HepG2 (cell line): Measurements from ENCODE around the gene CATSPERE. TPM values are rescaled to one million over a fixed set of nuclear protein-coding genes. Genes with fewer than 3 reads are reported as not detected.

Experiments used
- NCOR1 ChIP-seq: fragments of 200-600 bp; sonication (generic); IDR thresholded peaks from 2 replicates; pipeline ENCODE4 v1.7.0; 2017; ENCODE audit warnings: antibody characterized with exemption, low read length, borderline replicate concordance
- SRSF9 ChIP-seq: fragments of 200-400 bp; formaldehyde crosslinking; IDR thresholded peaks from 2 replicates; pipeline ENCODE4 v1.6.1; 2018; ENCODE audit warnings: borderline replicate concordance, mild to moderate bottlenecking, low read depth, low read length; ENCODE audit not compliant: insufficient read depth, poor library complexity, severe bottlenecking
- ZNF253 ChIP-seq: sonication (generic); formaldehyde crosslinking; IDR thresholded peaks from 2 replicates; pipeline ENCODE4 v1.8.0; 2022; ENCODE audit warnings: mild to moderate bottlenecking, missing genetic modification reagents, borderline replicate concordance
- ZNF550 ChIP-seq: sonication (generic); formaldehyde crosslinking; IDR thresholded peaks from 2 replicates; pipeline ENCODE4 v1.4.0; 2020; ENCODE audit warnings: mild to moderate bottlenecking, missing genetic modification reagents, borderline replicate concordance
- polyA plus RNA-seq, 8 experiments: library from polyadenylated mRNA; depleted of rRNA in 3 of 8; stranded (reverse) in 7 of 8; unstranded in 1 of 8; fragments of >200 nt; fragmentation: Illumina TruSeq in 4 of 8; extraction: Trizol in 4 of 8; gene quantifications; 2 replicates each; pipeline versions ENCODE4 v1.2.1 to v1.2.3, GENCODE V29; 2011 to 2016; ENCODE audit warnings: low read depth in 4 of 8, missing spikeins in 1 of 8, mixed read lengths in 1 of 8; ENCODE audit not compliant: insufficient read depth in 1 of 8
- total RNA-seq, 5 experiments: library from RNA; depleted of rRNA; stranded (reverse); fragments of >200 nt; fragmentation: Illumina TruSeq; extraction: Trizol; gene quantifications; 2 replicates each; pipeline ENCODE4 v1.2.3, GENCODE V29; 2016; ENCODE audit warnings: low read depth in 1 of 5
- TF ChIP-seq, protein P1 (sequence below): sonication (generic); formaldehyde crosslinking; IDR thresholded peaks from 2 replicates; pipeline ENCODE4 v1.4.0; 2020; ENCODE audit warnings: missing genetic modification reagents
- TF ChIP-seq, protein P2 (sequence below): IDR thresholded peaks from 2 replicates; pipeline ENCODE4 v1.6.1; 2018; ENCODE audit warnings: missing genetic modification reagents
- TF ChIP-seq, protein P3 (sequence below): sonication (generic); formaldehyde crosslinking; IDR thresholded peaks from 2 replicates; pipeline ENCODE4 v1.4.0; 2020; ENCODE audit warnings: mild to moderate bottlenecking, missing genetic modification reagents
- TF ChIP-seq, protein P4 (sequence below): sonication (generic); formaldehyde crosslinking; IDR thresholded peaks from 2 replicates; pipeline ENCODE4 v1.5.0; 2020; ENCODE audit warnings: missing genetic modification reagents
- TF ChIP-seq, protein P5 (sequence below): sonication (generic); formaldehyde crosslinking; IDR thresholded peaks from 2 replicates; pipeline ENCODE4 v1.8.1; 2023; ENCODE audit warnings: missing genetic modification reagents, inconsistent platforms, borderline replicate concordance
- TF ChIP-seq, protein P6 (sequence below): sonication (generic); formaldehyde crosslinking; IDR thresholded peaks from 2 replicates; pipeline ENCODE4 v1.8.1; 2022; ENCODE audit warnings: mild to moderate bottlenecking, missing genetic modification reagents
- TF ChIP-seq, protein P7 (sequence below): sonication (generic); formaldehyde crosslinking; IDR thresholded peaks from 2 replicates; pipeline ENCODE4; 2020; ENCODE audit warnings: missing genetic modification reagents, mild to moderate bottlenecking, borderline replicate concordance
- TF ChIP-seq, protein P8 (sequence below): sonication (generic); formaldehyde crosslinking; IDR thresholded peaks from 2 replicates; pipeline ENCODE4 v1.4.0; 2020; ENCODE audit warnings: mild to moderate bottlenecking, missing genetic modification reagents

Gene CATSPERE
- total and polyA plus RNA-seq, 2 of the 13 experiments (the other 11 are each of a cell fraction or from before 2014, with no cell fraction given): 0.34 to 0.51 TPM

DNA sequence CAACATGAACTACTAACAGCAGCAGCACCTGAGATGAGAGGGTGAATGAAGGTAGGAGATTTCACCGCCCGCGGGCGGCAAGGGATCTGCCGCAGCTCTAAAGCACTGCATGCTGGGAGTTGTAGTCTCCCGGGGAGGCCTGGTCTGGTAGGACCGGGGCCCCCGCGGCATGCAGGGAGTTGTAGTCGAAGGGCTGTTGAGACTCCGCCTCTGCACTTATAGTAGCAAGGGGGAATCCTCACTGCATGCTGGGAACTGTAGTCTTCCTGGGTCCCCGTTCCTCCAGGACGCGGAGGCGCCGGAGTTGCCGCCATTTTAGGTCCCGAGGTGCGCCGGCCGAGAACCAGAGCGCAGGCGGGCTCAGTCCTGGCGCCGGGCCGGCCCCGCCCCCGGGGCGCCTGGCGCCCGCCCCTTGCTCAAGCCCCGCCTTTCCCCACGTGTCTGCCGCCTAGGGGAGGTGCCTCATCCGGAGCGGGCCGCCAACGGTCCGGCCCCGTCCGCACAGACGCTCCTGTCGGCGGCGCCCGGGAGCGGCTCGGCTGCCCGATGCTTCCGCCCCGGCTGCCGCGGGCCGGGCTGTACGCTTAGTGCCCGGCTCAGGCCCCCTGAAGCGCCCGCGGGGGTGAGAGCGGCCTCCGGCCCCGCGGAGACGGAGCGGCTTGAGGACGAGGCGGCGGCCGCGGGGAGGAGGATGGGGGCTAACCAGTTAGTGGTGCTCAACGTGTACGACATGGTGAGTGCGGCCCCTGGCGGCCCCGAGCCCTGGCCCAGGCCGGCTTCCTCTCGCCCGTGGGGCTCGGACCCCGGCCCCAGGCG lies 191.8 kb downstream of the CATSPERE start, which contains the start of gene DESI2 (continued):
- TF ChIP-seq, protein P1, sequence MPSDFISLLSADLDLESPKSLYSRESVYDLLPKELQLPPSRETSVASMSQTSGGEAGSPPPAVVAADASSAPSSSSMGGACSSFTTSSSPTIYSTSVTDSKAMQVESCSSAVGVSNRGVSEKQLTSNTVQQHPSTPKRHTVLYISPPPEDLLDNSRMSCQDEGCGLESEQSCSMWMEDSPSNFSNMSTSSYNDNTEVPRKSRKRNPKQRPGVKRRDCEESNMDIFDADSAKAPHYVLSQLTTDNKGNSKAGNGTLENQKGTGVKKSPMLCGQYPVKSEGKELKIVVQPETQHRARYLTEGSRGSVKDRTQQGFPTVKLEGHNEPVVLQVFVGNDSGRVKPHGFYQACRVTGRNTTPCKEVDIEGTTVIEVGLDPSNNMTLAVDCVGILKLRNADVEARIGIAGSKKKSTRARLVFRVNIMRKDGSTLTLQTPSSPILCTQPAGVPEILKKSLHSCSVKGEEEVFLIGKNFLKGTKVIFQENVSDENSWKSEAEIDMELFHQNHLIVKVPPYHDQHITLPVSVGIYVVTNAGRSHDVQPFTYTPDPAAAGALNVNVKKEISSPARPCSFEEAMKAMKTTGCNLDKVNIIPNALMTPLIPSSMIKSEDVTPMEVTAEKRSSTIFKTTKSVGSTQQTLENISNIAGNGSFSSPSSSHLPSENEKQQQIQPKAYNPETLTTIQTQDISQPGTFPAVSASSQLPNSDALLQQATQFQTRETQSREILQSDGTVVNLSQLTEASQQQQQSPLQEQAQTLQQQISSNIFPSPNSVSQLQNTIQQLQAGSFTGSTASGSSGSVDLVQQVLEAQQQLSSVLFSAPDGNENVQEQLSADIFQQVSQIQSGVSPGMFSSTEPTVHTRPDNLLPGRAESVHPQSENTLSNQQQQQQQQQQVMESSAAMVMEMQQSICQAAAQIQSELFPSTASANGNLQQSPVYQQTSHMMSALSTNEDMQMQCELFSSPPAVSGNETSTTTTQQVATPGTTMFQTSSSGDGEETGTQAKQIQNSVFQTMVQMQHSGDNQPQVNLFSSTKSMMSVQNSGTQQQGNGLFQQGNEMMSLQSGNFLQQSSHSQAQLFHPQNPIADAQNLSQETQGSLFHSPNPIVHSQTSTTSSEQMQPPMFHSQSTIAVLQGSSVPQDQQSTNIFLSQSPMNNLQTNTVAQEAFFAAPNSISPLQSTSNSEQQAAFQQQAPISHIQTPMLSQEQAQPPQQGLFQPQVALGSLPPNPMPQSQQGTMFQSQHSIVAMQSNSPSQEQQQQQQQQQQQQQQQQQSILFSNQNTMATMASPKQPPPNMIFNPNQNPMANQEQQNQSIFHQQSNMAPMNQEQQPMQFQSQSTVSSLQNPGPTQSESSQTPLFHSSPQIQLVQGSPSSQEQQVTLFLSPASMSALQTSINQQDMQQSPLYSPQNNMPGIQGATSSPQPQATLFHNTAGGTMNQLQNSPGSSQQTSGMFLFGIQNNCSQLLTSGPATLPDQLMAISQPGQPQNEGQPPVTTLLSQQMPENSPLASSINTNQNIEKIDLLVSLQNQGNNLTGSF (CRISPR knock-in tag): no peak
- TF ChIP-seq, protein P2, sequence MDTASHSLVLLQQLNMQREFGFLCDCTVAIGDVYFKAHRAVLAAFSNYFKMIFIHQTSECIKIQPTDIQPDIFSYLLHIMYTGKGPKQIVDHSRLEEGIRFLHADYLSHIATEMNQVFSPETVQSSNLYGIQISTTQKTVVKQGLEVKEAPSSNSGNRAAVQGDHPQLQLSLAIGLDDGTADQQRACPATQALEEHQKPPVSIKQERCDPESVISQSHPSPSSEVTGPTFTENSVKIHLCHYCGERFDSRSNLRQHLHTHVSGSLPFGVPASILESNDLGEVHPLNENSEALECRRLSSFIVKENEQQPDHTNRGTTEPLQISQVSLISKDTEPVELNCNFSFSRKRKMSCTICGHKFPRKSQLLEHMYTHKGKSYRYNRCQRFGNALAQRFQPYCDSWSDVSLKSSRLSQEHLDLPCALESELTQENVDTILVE (CRISPR knock-in tag): peak; percentile 52; the same call in 1 of the 2 replicates
- TF ChIP-seq, protein P3, sequence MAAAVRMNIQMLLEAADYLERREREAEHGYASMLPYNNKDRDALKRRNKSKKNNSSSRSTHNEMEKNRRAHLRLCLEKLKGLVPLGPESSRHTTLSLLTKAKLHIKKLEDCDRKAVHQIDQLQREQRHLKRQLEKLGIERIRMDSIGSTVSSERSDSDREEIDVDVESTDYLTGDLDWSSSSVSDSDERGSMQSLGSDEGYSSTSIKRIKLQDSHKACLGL: peak; percentile 71; the same call in 1 of the 2 replicates
- TF ChIP-seq, protein P4, sequence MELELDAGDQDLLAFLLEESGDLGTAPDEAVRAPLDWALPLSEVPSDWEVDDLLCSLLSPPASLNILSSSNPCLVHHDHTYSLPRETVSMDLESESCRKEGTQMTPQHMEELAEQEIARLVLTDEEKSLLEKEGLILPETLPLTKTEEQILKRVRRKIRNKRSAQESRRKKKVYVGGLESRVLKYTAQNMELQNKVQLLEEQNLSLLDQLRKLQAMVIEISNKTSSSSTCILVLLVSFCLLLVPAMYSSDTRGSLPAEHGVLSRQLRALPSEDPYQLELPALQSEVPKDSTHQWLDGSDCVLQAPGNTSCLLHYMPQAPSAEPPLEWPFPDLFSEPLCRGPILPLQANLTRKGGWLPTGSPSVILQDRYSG: no peak
- TF ChIP-seq, protein P5, sequence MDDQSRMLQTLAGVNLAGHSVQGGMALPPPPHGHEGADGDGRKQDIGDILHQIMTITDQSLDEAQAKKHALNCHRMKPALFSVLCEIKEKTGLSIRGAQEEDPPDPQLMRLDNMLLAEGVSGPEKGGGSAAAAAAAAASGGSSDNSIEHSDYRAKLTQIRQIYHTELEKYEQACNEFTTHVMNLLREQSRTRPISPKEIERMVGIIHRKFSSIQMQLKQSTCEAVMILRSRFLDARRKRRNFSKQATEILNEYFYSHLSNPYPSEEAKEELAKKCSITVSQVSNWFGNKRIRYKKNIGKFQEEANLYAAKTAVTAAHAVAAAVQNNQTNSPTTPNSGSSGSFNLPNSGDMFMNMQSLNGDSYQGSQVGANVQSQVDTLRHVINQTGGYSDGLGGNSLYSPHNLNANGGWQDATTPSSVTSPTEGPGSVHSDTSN (CRISPR knock-in tag): no peak
- TF ChIP-seq ZNF253 (no peak), SRSF9 (no peak), NCOR1 (no peak), ZNF550 (CRISPR knock-in tag) (no peak; the same call in 1 of the 2 replicates)
- TF ChIP-seq, protein P6, sequence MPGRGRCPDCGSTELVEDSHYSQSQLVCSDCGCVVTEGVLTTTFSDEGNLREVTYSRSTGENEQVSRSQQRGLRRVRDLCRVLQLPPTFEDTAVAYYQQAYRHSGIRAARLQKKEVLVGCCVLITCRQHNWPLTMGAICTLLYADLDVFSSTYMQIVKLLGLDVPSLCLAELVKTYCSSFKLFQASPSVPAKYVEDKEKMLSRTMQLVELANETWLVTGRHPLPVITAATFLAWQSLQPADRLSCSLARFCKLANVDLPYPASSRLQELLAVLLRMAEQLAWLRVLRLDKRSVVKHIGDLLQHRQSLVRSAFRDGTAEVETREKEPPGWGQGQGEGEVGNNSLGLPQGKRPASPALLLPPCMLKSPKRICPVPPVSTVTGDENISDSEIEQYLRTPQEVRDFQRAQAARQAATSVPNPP (CRISPR knock-in tag): peak; percentile 39; the same call in 1 of the 2 replicates
- TF ChIP-seq, protein P7, sequence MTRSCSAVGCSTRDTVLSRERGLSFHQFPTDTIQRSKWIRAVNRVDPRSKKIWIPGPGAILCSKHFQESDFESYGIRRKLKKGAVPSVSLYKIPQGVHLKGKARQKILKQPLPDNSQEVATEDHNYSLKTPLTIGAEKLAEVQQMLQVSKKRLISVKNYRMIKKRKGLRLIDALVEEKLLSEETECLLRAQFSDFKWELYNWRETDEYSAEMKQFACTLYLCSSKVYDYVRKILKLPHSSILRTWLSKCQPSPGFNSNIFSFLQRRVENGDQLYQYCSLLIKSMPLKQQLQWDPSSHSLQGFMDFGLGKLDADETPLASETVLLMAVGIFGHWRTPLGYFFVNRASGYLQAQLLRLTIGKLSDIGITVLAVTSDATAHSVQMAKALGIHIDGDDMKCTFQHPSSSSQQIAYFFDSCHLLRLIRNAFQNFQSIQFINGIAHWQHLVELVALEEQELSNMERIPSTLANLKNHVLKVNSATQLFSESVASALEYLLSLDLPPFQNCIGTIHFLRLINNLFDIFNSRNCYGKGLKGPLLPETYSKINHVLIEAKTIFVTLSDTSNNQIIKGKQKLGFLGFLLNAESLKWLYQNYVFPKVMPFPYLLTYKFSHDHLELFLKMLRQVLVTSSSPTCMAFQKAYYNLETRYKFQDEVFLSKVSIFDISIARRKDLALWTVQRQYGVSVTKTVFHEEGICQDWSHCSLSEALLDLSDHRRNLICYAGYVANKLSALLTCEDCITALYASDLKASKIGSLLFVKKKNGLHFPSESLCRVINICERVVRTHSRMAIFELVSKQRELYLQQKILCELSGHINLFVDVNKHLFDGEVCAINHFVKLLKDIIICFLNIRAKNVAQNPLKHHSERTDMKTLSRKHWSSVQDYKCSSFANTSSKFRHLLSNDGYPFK (CRISPR knock-in tag): peak; percentile 100
- TF ChIP-seq, protein P8, sequence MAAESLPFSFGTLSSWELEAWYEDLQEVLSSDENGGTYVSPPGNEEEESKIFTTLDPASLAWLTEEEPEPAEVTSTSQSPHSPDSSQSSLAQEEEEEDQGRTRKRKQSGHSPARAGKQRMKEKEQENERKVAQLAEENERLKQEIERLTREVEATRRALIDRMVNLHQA: no peak
